ENCODE results near the gene FBXL17.

Gene FBXL17

GRCh38 chr5:107809201-107810034, 572.5 kb downstream of the FBXL17 start:
- H3K4me3 ChIP-seq (ENCODE audit: low read depth, low read length): no peak overlapping the region
- no peak for DNase-seq (ENCODE audit: low read depth)
- TF ChIP-seq CTCF (IDR thresholded peaks at IDR 0.05; ENCODE audit: low read depth, low read length, missing control alignments): no peak

Measured in GM12864 (cell line).